MM.1S (cell line): Measurements from ENCODE around the gene SUSD4.

ENCODE experiments used
- DNase-seq: peaks from one replicate; pipeline ENCODE4 v3.0.0-alpha.2; 2015
- H2AFZ ChIP-seq: fragments of 300-600 bp; sonication (generic); 2 replicates; pipeline ENCODE4 v1.6.0; 2016; ENCODE audit warnings: antibody characterized with exemption, low read length
- H3F3A ChIP-seq: fragments of 300-600 bp; sonication (generic); 2 replicates; pipeline ENCODE4 v1.6.1; 2016; ENCODE audit warnings: mild to moderate bottlenecking, antibody characterized with exemption, low read length, moderate library complexity, mixed read lengths; ENCODE audit not compliant: insufficient read depth
- H3K27ac ChIP-seq: fragments of 300-600 bp; sonication (generic); 2 replicates; pipeline ENCODE4 v1.5.1; 2016; ENCODE audit warnings: mild to moderate bottlenecking, low read length
- H3K27me3 ChIP-seq: fragments of 300-600 bp; sonication (generic); replicated peaks from 2 replicates; pipeline ENCODE4 v1.6.0; 2016; ENCODE audit warnings: low read length; ENCODE audit not compliant: insufficient read depth
- H3K36me3 ChIP-seq: fragments of 300-600 bp; sonication (generic); replicated peaks from 2 replicates; pipeline ENCODE4 v1.6.1; 2016; ENCODE audit warnings: mild to moderate bottlenecking, low read length, mixed read lengths; ENCODE audit not compliant: insufficient read depth
- H3K4me1 ChIP-seq: fragments of 300-600 bp; sonication (generic); 2 replicates; pipeline ENCODE4 v1.6.1; 2016; ENCODE audit warnings: low read length, mixed read lengths
- H3K4me2 ChIP-seq: fragments of 300-600 bp; sonication (generic); 2 replicates; pipeline ENCODE4 v1.6.0; 2016; ENCODE audit warnings: low read depth, low read length
- H3K4me3 ChIP-seq: fragments of 300-600 bp; sonication (generic); 2 replicates; pipeline ENCODE4 v1.5.1; 2016; ENCODE audit warnings: low read length, mixed read lengths
- H3K79me2 ChIP-seq: fragments of 300-600 bp; sonication (generic); 2 replicates; pipeline ENCODE4 v1.6.1; 2016; ENCODE audit warnings: mixed run types, low read length, mixed read lengths
- H3K9ac ChIP-seq: fragments of 300-600 bp; sonication (generic); 2 replicates; pipeline ENCODE4 v1.6.1; 2016; ENCODE audit warnings: low read length, mixed read lengths
- H3K9me2 ChIP-seq: fragments of 300-600 bp; sonication (generic); replicated peaks from 2 replicates; pipeline ENCODE4 v1.6.1; 2016; ENCODE audit warnings: mild to moderate bottlenecking, low read length, mixed read lengths; ENCODE audit not compliant: insufficient read depth
- H3K9me3 ChIP-seq: fragments of 300-600 bp; sonication (generic); replicated peaks from 2 replicates; pipeline ENCODE4 v1.6.1; 2016; ENCODE audit warnings: mild to moderate bottlenecking, low read length, mixed read lengths; ENCODE audit not compliant: insufficient read depth
- H4K20me1 ChIP-seq: fragments of 300-600 bp; sonication (generic); 2 replicates; pipeline ENCODE4 v1.6.1; 2016; ENCODE audit warnings: mild to moderate bottlenecking, low read length, moderate library complexity, mixed read lengths; ENCODE audit not compliant: insufficient read depth
- EZH2 ChIP-seq: fragments of 300-600 bp; sonication (generic); optimal IDR thresholded peaks from 2 replicates; pipeline ENCODE3; 2017; ENCODE audit warnings: low read depth, mild to moderate bottlenecking, antibody characterized with exemption, low read length, mixed read lengths
- EZH2phosphoT487 ChIP-seq: fragments of 300-600 bp; sonication (generic); IDR thresholded peaks from 2 replicates; pipeline ENCODE4 v1.6.1; 2018; ENCODE audit warnings: antibody characterized with exemption, low read length
- TF ChIP-seq, protein P1 (sequence below): fragments of 300-600 bp; sonication (generic); IDR thresholded peaks from 2 replicates; pipeline ENCODE4 v1.5.1; 2016; ENCODE audit warnings: antibody characterized with exemption, low read length, mixed read lengths

SUSD4 gene

DNA sequence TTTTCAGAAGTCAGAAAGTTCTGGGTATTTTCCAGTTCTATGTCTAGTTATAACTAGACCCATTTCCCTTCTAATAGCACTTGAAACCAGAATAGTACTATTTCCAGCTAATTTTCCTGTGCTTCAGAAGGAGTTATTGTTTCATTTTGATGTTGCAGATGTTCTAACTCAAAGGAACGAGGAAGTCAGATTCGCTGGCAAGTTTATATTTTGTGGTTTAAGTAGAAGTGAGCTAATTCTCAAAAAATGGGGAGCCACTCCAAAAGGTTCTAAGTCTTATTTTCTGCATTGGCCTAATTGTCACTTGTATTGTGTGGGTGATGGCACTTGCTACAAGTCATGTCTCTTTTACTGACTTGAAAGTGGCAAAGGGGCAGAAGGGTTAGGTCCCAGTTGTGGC is 47.3 kb upstream of the SUSD4 start:
- Histone ChIP-seq H3K27ac (no peak overlapping the region), H3K4me1 (no peaks in the 10 kb centered on the region), H3K4me2 (no peak overlapping the region), H3K79me2 (no peaks in the 10 kb centered on the region), H2AFZ (no peak overlapping the region), H3F3A (no peaks in the 10 kb centered on the region), H3K9me2 (no peaks in the 10 kb centered on the region), H3K9ac (no peak overlapping the region), H3K9me3 (no peaks in the 10 kb centered on the region), H4K20me1 (no peaks in the 10 kb centered on the region), H3K27me3 (no peaks in the 10 kb centered on the region), H3K36me3 (no peaks in the 10 kb centered on the region), H3K4me3 (no peak overlapping the region)
- DNase-seq = no peak
- no peak for TF ChIP-seq EZH2
- TF ChIP-seq EZH2phosphoT487 = no peak
- TF ChIP-seq, protein P1, sequence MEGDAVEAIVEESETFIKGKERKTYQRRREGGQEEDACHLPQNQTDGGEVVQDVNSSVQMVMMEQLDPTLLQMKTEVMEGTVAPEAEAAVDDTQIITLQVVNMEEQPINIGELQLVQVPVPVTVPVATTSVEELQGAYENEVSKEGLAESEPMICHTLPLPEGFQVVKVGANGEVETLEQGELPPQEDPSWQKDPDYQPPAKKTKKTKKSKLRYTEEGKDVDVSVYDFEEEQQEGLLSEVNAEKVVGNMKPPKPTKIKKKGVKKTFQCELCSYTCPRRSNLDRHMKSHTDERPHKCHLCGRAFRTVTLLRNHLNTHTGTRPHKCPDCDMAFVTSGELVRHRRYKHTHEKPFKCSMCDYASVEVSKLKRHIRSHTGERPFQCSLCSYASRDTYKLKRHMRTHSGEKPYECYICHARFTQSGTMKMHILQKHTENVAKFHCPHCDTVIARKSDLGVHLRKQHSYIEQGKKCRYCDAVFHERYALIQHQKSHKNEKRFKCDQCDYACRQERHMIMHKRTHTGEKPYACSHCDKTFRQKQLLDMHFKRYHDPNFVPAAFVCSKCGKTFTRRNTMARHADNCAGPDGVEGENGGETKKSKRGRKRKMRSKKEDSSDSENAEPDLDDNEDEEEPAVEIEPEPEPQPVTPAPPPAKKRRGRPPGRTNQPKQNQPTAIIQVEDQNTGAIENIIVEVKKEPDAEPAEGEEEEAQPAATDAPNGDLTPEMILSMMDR = no peak

DNA sequence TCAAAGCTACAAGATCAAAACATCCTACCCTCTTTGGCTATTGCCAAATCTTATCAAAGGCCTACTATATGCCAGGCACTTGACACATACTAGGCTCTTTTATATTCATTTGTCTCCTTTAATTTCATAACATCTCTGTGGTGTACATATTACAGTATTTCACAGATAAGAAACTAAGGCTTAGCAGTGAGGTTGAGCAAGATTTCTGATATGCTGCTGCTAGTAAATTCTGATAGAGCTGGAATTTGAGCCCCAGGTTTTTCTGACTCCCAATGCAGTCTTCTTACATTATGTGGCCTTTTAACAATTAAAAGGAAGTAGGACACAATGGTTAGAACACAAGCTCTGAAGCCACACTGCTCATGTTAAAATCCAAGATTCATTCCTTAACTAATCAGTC is 46.1 kb upstream of the SUSD4 start:
- no peaks in the 10 kb centered on the region for H3K9me2 ChIP-seq
- H3K9me3 ChIP-seq = no peaks in the 10 kb centered on the region
- H3K79me2 ChIP-seq = no peaks in the 10 kb centered on the region
- H3K4me2 ChIP-seq = no peak overlapping the region
- H3K27me3 ChIP-seq = no peaks in the 10 kb centered on the region
- no peaks in the 10 kb centered on the region for H3K36me3 ChIP-seq
- TF ChIP-seq, protein P1 = no peak
- TF ChIP-seq EZH2phosphoT487 = no peak
- TF ChIP-seq EZH2 = no peak
- H3K9ac ChIP-seq = no peak overlapping the region
- H3K4me1 ChIP-seq = no peaks in the 10 kb centered on the region
- H3K27ac ChIP-seq = no peak overlapping the region
- no peak overlapping the region for H2AFZ ChIP-seq
- no peaks in the 10 kb centered on the region for H4K20me1 ChIP-seq
- no peak overlapping the region for H3K4me3 ChIP-seq
- no peak for DNase-seq
- no peaks in the 10 kb centered on the region for H3F3A ChIP-seq

DNA sequence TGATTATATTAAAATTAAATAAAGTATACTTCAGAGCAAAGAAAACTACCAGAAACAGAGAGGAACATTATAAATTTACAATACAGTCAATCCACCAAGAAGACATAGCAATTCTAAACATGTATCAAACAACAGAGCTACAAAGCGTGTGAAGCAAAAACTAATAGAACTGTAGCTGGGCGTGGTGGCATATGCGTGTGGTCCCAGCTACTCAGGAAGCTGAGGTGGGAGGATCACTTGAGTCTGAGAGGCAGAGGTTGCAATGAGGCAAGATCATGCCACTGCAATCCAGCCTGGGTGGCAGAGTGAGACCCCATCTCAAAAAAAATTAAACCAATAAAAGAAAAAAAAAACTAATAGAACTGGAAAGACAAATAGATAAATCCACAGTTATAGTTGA is 41.5 kb upstream of the SUSD4 start:
- Histone ChIP-seq H3F3A (no peaks in the 10 kb centered on the region), H3K27ac (no peak overlapping the region), H3K9me3 (no peaks in the 10 kb centered on the region), H3K9me2 (no peaks in the 10 kb centered on the region), H3K4me2 (no peak overlapping the region), H3K9ac (no peak overlapping the region), H2AFZ (no peak overlapping the region), H3K4me1 (no peaks in the 10 kb centered on the region), H3K4me3 (no peak overlapping the region), H4K20me1 (no peaks in the 10 kb centered on the region), H3K36me3 (no peaks in the 10 kb centered on the region), H3K27me3 (no peaks in the 10 kb centered on the region), H3K79me2 (no peaks in the 10 kb centered on the region)
- no peak for DNase-seq
- TF ChIP-seq EZH2 = no peak
- TF ChIP-seq EZH2phosphoT487 = no peak
- TF ChIP-seq, protein P1 = no peak
